C4-2B (cell line): ENCODE data around the gene LHFPL2.

Source experiments
- H3K27ac ChIP-seq: fragments of 450-650 bp; 2 replicates; pipeline ENCODE4 v1.5.1; 2017
- CTCF ChIP-seq: fragments of 450-650 bp; conservative IDR thresholded peaks from 2 replicates; pipeline ENCODE4 v1.5.1; 2017; ENCODE audit warnings: mild to moderate bottlenecking
- ZFX ChIP-seq: fragments of 450-650 bp; IDR thresholded peaks from 2 replicates; pipeline ENCODE4 v1.6.1; 2017

The LHFPL2 gene

GRCh38 chr5:78598973-78599372, 49.6 kb downstream of the LHFPL2 start:
- TF ChIP-seq CTCF (no peak), ZFX (no peak)
- no peak overlapping the region for H3K27ac ChIP-seq

DNA sequence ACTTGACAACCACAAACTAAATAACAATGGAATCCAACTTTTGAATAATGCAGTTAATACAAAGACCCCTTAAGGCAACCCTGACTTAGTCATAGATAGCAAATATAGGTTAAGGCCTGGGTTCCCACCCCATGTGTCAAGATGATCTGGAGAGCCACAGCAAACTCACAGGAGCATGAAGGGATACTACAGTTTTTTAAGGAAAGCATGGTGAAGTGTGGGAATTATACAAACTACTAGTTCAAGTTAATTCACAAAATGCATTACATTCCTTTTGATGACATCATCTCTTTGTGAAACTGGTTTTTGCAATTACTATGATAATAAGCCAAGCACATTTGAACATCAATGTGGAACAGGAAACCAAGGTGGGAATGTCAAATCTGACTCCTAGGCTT, 50.6 kb downstream of the LHFPL2 start:
- H3K27ac ChIP-seq: no peak overlapping the region
- TF ChIP-seq ZFX (no peak), CTCF (no peak)

GRCh38 chr5:78597068-78597973, 51.3 kb downstream of the LHFPL2 start:
- TF ChIP-seq ZFX (no peak), CTCF (no peak)
- no peak overlapping the region for H3K27ac ChIP-seq

DNA sequence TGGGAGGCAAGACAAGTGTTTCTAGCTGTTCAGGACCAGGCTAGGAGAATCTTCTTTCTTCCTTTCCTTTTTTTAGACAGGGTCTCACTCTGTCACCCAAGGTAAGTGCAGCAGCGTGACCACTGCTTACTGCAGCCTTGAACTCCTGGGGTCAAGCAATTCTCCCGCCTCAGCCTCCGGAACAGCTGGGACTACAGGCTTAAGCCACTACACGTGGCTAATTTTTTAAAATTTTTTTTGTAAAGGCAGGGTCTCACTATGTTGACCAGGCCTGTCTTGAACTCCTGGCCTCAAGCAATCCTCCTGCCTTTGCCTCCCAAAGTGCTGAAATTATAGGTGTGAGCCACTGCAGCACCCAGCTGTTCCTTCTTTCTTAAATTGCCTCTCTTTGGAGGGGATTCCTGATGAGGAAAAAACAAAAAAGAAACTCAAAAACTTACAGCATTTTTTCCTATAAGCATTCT, 53.1 kb downstream of the LHFPL2 start:
- peak overlapping the region; percentile 54 for H3K27ac ChIP-seq
- TF ChIP-seq ZFX (no peak), CTCF (no peak)

DNA sequence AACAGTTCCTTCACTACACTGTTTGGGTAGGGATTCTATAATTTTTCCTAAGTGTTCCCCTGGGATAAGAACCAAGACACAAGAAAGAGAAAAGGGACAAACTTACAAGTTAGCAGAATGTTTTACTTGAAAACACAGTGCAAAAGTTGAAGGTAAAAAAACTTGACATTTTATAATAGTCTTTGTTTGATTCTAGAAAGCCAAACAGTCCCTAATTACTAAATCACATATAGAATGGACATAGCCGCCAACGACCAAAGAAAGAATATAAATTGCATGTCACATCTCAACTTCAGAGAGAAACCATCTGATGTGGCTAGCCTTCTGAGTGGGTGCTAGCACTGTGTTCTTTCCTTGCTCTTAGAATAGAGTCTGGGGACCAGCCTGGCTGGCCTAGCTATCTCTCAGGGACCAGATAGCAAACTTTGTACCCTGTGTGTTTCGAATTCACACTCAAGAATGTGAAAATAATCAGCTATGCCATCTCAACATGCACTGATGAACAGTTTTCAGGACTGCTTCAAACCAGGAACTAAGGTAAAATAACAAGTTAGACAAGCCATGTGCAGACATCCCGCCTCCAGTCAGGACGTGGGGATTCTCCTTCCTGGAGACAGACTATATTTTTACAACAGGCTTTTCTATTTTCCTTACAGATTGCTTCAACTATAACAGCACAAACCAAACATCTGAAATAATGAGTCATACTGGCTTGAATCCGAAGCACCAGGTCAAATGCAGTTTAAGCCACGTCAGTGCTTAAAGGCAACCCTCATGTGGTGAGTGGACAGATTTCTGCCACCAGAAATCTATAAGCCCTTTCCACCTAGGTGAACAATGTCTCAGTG, 53.7 kb downstream of the LHFPL2 start:
- H3K27ac ChIP-seq: peak overlapping the region; percentile 54
- TF ChIP-seq CTCF (no peak), ZFX (no peak)

DNA sequence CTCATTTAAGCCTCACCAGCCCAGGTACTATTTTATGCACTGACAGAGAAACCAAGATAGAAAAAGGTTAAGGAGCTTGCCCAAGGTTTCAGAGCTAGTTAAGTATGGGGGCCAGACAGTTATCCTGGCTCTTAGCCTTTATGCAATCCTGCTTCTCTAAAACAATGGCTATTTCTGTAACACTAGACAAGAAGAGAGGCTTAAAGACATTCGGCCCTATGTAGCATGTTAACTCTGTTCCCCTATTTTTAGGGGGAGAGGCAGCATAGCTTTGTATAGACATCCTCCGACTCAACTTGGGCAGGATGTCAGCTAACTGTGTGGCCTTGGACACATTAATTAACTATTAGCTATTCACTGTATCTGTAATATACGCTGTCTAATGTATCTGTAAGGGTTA, 54.6 kb downstream of the LHFPL2 start:
- TF ChIP-seq CTCF (no peak), ZFX (no peak)
- no peak overlapping the region for H3K27ac ChIP-seq

DNA sequence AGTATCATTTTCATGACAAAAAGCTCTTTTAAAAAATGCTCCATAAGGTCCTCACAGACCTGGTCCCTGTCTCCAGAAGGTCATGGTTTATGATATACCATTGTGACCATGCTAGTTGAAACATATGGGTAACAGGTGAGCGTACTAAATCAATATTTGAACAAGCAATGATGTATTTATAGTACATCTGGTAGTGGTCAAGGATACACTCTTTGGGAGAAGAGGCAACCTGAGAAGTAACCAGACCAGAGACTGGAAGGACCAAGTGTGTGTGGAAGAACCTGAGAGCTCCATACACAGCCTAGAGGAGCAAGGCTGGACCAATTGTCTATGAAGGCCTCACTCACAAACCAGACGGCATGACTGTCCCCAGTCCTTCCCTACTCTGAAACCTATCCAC, 55.1 kb downstream of the LHFPL2 start:
- H3K27ac ChIP-seq: no peak overlapping the region
- TF ChIP-seq CTCF (no peak), ZFX (no peak)
